Heart left ventricle (tissue), 13 donors: Measurements from ENCODE around the gene RING1.

ENCODE experiments used
- CTCF ChIP-seq, 12 donors: fragments of 200-600 bp; sonication (generic) in 4 of 12; IDR thresholded peaks; one replicate each; pipeline versions ENCODE4 v1.5.0 to v1.8.0; 2018 to 2022; ENCODE audit warnings: antibody characterized with exemption in 12 of 12, mild to moderate bottlenecking in 5 of 12
- POLR2A ChIP-seq, 2 donors: fragments of 450-650 bp; IDR thresholded peaks; one replicate each; pipeline ENCODE4 v1.6.1; 2017; ENCODE audit warnings: antibody characterized with exemption in 2 of 2, mild to moderate bottlenecking in 2 of 2, moderate library complexity in 2 of 2
- donor health status: ischemic (EF 13 %, LVEDD 7.1; RV severe dilation, severe dysfunction).
- donor health status: DM: no; HTN: yes; CAD: no.
- donor health status: DM: no; HTN: no; CAD: no.
- donor health status: ischemic (EF 25% LVEDD 6.9; RV normal size, moderate dysfunction).
- donor health status: ischemic (EF 25% LVEDD 5.7; RV mildly dilated, moderate dysfunction).
- donor health status: ischemic (EF 35%, LVEDD 5.7; RV mildly dilated, moderate dysfunction).
- donor health status: nonischemic (EF 11% LVEDD 7.7; RV severe dilation, severe dysfunction).
- donor health status: DM: yes; HTN: yes; CAD: no.
- donor health status: PGD.
- donor health status: ischemic (EF 29% LVEDD 5.4; RV normal size, mild dysfunction).
- donor health status: nonischemic (EF 23%, LVEDD 6.1; RV moderate dilation, normal function).

- no peak for TF ChIP-seq CTCF (IDR thresholded peaks at IDR 0.05)
- TF ChIP-seq POLR2A (IDR thresholded peaks at IDR 0.05) = no peak
These were observed 5.1 kb downstream of the RING1 start for GRCh38 chr6:33213166-33213988.
